Measurements from ENCODE around the gene KCTD3. TPM values are rescaled to one million over a fixed set of nuclear protein-coding genes. Genes with fewer than 3 reads are reported as not detected.

The KCTD3 gene
- polyA plus RNA-seq, 4 donors, result 59.9 to 76.7 (median 73.9) TPM

- DNase-seq (ENCODE audit: low read depth in 4 of 4, low spot score in 3 of 4), result no peak
These were observed 83.5 kb downstream of the KCTD3 start for GRCh38 chr1:215650446-215651149.

DNA sequence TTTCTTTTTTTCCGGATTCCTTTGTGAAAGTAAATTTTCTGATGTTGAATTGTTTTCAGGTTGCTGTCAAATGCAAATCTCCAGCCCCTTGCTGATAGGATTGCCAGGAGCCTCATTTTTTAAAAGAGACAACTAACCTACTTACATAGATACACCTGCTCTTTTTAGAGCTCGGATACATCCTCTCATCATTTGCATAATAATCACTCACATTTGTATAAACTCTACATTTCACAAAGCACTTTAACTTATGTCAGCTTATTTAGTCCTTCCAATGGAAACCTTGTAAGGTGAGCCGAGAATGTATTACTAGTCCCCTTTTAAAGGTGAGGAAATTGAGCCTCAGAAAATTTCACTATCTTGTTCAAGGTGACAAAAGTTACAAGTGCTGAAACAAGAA lies 84.8 kb downstream of the KCTD3 start:
- DNase-seq (ENCODE audit: low read depth in 4 of 4, low spot score in 3 of 4), result no peak

DNA sequence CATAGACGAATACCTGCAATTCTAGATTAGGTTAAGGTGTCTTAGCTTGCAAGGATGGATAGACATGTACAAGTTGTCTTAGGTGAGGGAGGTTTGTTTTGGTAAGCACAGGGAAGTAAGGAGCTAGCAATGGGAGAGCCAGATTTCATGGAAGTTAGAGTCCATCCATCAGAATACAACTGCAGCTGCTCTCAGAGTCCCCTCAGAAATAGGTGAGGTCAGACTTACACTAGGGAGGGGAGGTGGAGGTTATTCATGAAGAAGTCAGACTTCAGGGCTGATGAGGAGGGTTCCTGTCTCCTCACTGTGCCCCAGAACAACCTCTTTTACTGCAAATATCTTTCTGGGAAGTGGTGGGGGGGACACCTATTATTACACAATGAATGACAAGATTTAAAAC lies 85.3 kb downstream of the KCTD3 start:
- DNase-seq (ENCODE audit: low read depth in 4 of 4, low spot score in 3 of 4), result no peak

DNA sequence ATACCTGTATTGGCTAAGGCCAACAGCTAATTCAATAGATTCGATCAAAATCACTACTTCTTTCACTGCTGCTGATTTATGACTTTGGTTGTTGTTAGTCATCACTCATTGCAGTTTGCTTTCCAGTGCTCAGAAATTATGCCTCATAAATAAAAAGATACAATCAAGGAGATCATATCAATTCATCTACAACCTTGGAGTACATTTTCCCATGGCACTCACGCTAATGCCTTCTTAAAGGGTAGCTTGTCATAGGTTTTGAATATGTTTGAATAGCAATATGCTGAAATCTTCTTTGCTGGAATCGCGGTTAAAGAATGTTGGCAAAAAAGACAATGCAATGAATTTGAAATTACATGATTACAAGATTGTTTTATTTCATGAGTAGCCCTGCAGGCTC lies 89.9 kb downstream of the KCTD3 start:
- no peak for DNase-seq (ENCODE audit: low read depth in 4 of 4, low spot score in 3 of 4)

- no peak for DNase-seq (ENCODE audit: low read depth in 4 of 4, low spot score in 3 of 4)
These were observed 93.2 kb downstream of the KCTD3 start for GRCh38 chr1:215660259-215660658.

- no peak for DNase-seq (ENCODE audit: low read depth in 4 of 4, low spot score in 3 of 4)
These were observed 93.9 kb downstream of the KCTD3 start for GRCh38 chr1:215661033-215661432.

DNA sequence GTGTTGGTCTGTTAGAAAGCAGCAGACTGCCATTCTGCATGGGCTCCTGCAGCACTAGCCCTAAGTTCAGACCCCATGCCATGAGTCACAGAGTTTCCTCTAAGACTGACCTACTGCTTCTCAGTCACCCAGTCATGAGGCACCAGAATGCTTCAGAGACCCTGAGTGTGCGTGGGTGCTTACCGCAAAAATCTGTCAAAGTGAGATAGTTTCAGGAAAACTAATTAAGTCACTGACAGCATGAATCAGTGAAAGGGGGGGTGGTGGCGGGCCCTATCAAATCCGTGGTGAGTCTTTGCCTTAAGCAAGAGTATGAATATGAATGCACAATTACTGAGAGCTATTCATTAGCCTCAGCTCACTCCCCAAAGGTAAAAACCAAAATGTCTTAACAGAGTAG lies 98.1 kb downstream of the KCTD3 start:
- DNase-seq (ENCODE audit: low read depth in 4 of 4, low spot score in 3 of 4), result no peak

DNA sequence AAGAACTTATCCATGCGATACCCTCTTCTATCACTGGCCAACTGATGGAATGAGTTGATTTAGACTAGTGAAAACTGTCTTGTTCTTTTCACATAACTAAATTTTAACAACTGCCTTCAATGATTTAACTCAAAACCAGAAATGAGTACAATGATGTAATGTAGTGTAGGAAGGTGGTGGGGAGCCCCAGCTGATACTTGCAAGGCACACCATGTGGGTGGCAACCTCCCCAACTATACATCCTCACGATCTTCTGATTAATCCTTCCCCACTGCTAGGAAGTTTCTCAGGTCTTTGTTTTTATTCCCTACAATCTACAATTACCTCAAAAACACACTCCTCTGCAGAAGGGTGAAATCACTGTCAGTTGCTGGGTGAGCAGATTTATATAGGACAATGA lies 100.7 kb downstream of the KCTD3 start:
- no peak for DNase-seq (ENCODE audit: low read depth in 4 of 4, low spot score in 3 of 4)

DNA sequence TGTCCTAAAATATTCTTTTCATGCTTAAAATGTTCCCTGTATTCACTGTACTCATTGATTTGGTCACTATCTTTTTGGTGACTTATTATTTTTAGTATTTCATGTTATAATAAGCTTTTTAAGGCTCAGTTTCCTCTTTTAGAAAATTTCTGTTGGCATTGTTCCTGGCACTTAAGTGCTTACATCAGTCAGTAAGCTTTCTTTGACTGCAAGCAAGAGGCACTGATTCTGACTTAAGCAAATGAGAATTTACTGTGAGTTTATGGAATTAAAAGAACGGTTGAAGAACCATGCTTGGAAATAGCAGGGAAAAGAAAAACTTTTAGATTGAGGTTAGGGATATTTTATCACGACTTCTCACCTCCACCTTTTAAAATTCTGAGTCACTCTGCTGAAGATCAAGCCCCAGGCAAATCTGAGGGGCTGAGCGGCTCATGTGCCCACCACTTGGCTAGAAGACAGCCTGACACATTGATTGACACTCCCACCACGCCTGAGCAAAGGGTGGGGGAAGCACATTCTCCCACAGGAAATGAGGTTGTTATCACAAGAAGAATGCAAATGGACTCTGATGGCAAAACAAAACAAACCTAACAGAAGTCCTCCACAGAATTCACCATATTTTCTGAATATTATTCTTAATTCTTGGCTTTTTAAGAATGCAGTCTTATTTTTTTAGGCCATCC lies 102.8 kb downstream of the KCTD3 start:
- DNase-seq (ENCODE audit: low read depth in 4 of 4, low spot score in 3 of 4), result no peak
